ENCODE measurements around the gene FAM181A.

- no peak for TF ChIP-seq CTCF (IDR thresholded peaks at IDR 0.05)
- TF ChIP-seq POLR2A (IDR thresholded peaks at IDR 0.05), result no peak
Measured at GRCh38 chr14:93911975-93912615, 15.0 kb upstream of the FAM181A start.

Data from Peyer's patch (tissue), 4 donors.